HG02973 (cell line): ENCODE results near the gene POLR2L.

Experiments
- ATAC-seq: cut with Tn5 transposase; IDR thresholded peaks from one replicate; pipeline ENCODE4 v1.9.1; 2021; ENCODE audit warnings: moderate library complexity; ENCODE audit not compliant: unreplicated experiment

POLR2L gene

GRCh38 chr11:869399-870126, 27.2 kb upstream of the POLR2L start:
- no peak for ATAC-seq

- ATAC-seq = no peak
These were observed 26.5 kb upstream of the POLR2L start for GRCh38 chr11:868802-869201.

- no peak for ATAC-seq
These were observed 26.1 kb upstream of the POLR2L start for GRCh38 chr11:868394-868793.

- no peak for ATAC-seq
These were observed 25.6 kb upstream of the POLR2L start for GRCh38 chr11:867856-868358.

GRCh38 chr11:866481-866880, 24.2 kb upstream of the POLR2L start:
- ATAC-seq = no peak

GRCh38 chr11:865462-866430, 23.4 kb upstream of the POLR2L start:
- ATAC-seq = no peak

- no peak for ATAC-seq
These were observed 22.6 kb upstream of the POLR2L start for GRCh38 chr11:864898-865297.

GRCh38 chr11:863910-864827, 21.8 kb upstream of the POLR2L start:
- no peak for ATAC-seq

- no peak for ATAC-seq
These were observed 20.9 kb upstream of the POLR2L start for GRCh38 chr11:863023-863909.

- ATAC-seq = no peak
These were observed 20.3 kb upstream of the POLR2L start for GRCh38 chr11:862696-863022.

GRCh38 chr11:862081-862661, 19.8 kb upstream of the POLR2L start:
- ATAC-seq = no peak

GRCh38 chr11:861105-861479, 18.8 kb upstream of the POLR2L start:
- ATAC-seq = no peak

GRCh38 chr11:860234-861104, 18.1 kb upstream of the POLR2L start:
- no peak for ATAC-seq

- ATAC-seq = no peak
These were observed 17.2 kb upstream of the POLR2L start for GRCh38 chr11:859394-860131.

- ATAC-seq = no peak
These were observed 16.5 kb upstream of the POLR2L start for GRCh38 chr11:858762-859339.

- no peak for ATAC-seq
These were observed 15.9 kb upstream of the POLR2L start for GRCh38 chr11:858053-858761.

GRCh38 chr11:856397-856796, 14.1 kb upstream of the POLR2L start:
- ATAC-seq = no peak
